Astrocyte (in vitro differentiated cells and primary cell): ENCODE data around the gene NUP153. TPM values are rescaled to one million over a fixed set of nuclear protein-coding genes. Genes with fewer than 3 reads are reported as not detected.
"Not testable (repeated sequence)": the region's sequence is repeated elsewhere in the genome, so short reads cannot be mapped to it uniquely, and the experiment has no call there.

ENCODE experiments used
- DNase-seq: peaks from one replicate; pipeline ENCODE4 v3.0.0-alpha.2; 2010; ENCODE audit warnings: low read depth
- FAIRE-seq: peaks from 2 replicates; lab custom pipeline; 2011; peaks lifted over from hg19 to GRCh38; lab: Jason Lieb, UNC
- H2AFZ ChIP-seq: 2 replicates; pipeline ENCODE4 v1.6.0; 2012; ENCODE audit warnings: low read depth, low read length, inconsistent platforms
- H3K27ac ChIP-seq: 2 replicates; pipeline ENCODE4 v1.5.1; 2011; ENCODE audit warnings: low read depth, low read length, inconsistent platforms
- H3K27me3 ChIP-seq: 2 replicates; pipeline ENCODE4 v1.6.0; 2011; ENCODE audit warnings: low read length, inconsistent platforms; ENCODE audit not compliant: insufficient read depth
- H3K36me3 ChIP-seq: 2 replicates; pipeline ENCODE4 v1.5.1; 2011; ENCODE audit warnings: low read length, inconsistent platforms; ENCODE audit not compliant: insufficient read depth
- H3K4me1 ChIP-seq: 2 replicates; pipeline ENCODE4 v1.5.1; 2011; ENCODE audit warnings: low read length, inconsistent platforms; ENCODE audit not compliant: insufficient read depth
- H3K4me2 ChIP-seq: 2 replicates; pipeline ENCODE4 v1.6.0; 2012; ENCODE audit warnings: low read length, inconsistent platforms
- H3K4me3 ChIP-seq: 2 replicates; pipeline ENCODE4 v1.5.1; 2011; ENCODE audit warnings: low read depth, mild to moderate bottlenecking, low read length, inconsistent platforms; ENCODE audit not compliant: insufficient read depth
- H3K79me2 ChIP-seq: 2 replicates; pipeline ENCODE4 v1.6.0; 2012; ENCODE audit warnings: mild to moderate bottlenecking, low read length, inconsistent platforms; ENCODE audit not compliant: insufficient read depth
- H3K9ac ChIP-seq: 2 replicates; pipeline ENCODE4 v1.6.0; 2012; ENCODE audit warnings: mild to moderate bottlenecking, low read length, inconsistent platforms
- H3K9me3 ChIP-seq: 2 replicates; pipeline ENCODE4 v1.5.1; 2012; ENCODE audit warnings: low read depth, mild to moderate bottlenecking, low read length, inconsistent platforms; ENCODE audit not compliant: insufficient read depth
- H4K20me1 ChIP-seq: 2 replicates; pipeline ENCODE4 v1.6.0; 2012; ENCODE audit warnings: low read length, inconsistent platforms; ENCODE audit not compliant: insufficient read depth
- H3K27ac Mint-ChIP-seq: one replicate; pipeline ENCODE4 v1.8.0; 2021; ENCODE audit warnings: mild to moderate bottlenecking, mixed read lengths; ENCODE audit not compliant: unreplicated experiment
- H3K27me3 Mint-ChIP-seq: one replicate; pipeline ENCODE4 v1.8.0; 2021; ENCODE audit warnings: low read depth, mixed read lengths; ENCODE audit not compliant: unreplicated experiment
- H3K36me3 Mint-ChIP-seq: one replicate; pipeline ENCODE4 v1.8.0; 2021; ENCODE audit warnings: low read depth, mixed read lengths; ENCODE audit not compliant: unreplicated experiment
- H3K4me1 Mint-ChIP-seq: one replicate; pipeline ENCODE4 v1.8.0; 2021; ENCODE audit warnings: low read depth, mixed read lengths; ENCODE audit not compliant: unreplicated experiment
- H3K4me3 Mint-ChIP-seq: one replicate; pipeline ENCODE4 v1.8.0; 2021; ENCODE audit warnings: mild to moderate bottlenecking, moderate library complexity, mixed read lengths; ENCODE audit not compliant: unreplicated experiment
- H3K9me3 Mint-ChIP-seq: one replicate; pipeline ENCODE4 v1.8.0; 2021; ENCODE audit warnings: mild to moderate bottlenecking, mixed read lengths; ENCODE audit not compliant: unreplicated experiment
- EZH2 ChIP-seq: IDR thresholded peaks from 2 replicates; pipeline ENCODE4 v1.6.1; 2012; ENCODE audit warnings: mild to moderate bottlenecking, low read length, inconsistent platforms; ENCODE audit not compliant: insufficient read depth
- total RNA-seq: library from RNA; stranded (reverse); gene quantifications from 2 replicates; pipeline ENCODE4 v1.2.1, GENCODE V29; 2021
- TF ChIP-seq, protein P1 (sequence below): IDR thresholded peaks from 2 replicates; pipeline ENCODE4 v1.5.1; 2011; ENCODE audit warnings: low read depth, mild to moderate bottlenecking, inconsistent platforms, low read length, moderate library complexity; ENCODE audit not compliant: insufficient read depth

Gene NUP153
- total RNA-seq, 1 donor from 2014 or later: 51.6 TPM

GRCh38 chr6:17591287-17591686 is 115.4 kb downstream of the NUP153 start:
- Mint-ChIP-seq H3K27me3 (no peaks in the 10 kb centered on the region), H3K36me3 (no peaks in the 10 kb centered on the region), H3K4me1 (peaks cover 11% of the 10 kb centered on the region), H3K27ac (no peak overlapping the region), H3K4me3 (no peak overlapping the region), H3K9me3 (no peaks in the 10 kb centered on the region)
- Histone ChIP-seq H3K27ac (no peak overlapping the region), H3K4me3 (no peak overlapping the region), H2AFZ (no peak overlapping the region), H3K36me3 (no peaks in the 10 kb centered on the region), H3K4me2 (no peak overlapping the region), H3K27me3 (no peaks in the 10 kb centered on the region), H3K4me1 (peaks cover 12% of the 10 kb centered on the region), H4K20me1 (no peaks in the 10 kb centered on the region), H3K9me3 (no peaks in the 10 kb centered on the region), H3K79me2 (no peaks in the 10 kb centered on the region), H3K9ac (no peak overlapping the region)
- FAIRE-seq: no peak
- TF ChIP-seq, protein P1, sequence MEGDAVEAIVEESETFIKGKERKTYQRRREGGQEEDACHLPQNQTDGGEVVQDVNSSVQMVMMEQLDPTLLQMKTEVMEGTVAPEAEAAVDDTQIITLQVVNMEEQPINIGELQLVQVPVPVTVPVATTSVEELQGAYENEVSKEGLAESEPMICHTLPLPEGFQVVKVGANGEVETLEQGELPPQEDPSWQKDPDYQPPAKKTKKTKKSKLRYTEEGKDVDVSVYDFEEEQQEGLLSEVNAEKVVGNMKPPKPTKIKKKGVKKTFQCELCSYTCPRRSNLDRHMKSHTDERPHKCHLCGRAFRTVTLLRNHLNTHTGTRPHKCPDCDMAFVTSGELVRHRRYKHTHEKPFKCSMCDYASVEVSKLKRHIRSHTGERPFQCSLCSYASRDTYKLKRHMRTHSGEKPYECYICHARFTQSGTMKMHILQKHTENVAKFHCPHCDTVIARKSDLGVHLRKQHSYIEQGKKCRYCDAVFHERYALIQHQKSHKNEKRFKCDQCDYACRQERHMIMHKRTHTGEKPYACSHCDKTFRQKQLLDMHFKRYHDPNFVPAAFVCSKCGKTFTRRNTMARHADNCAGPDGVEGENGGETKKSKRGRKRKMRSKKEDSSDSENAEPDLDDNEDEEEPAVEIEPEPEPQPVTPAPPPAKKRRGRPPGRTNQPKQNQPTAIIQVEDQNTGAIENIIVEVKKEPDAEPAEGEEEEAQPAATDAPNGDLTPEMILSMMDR: no peak
- TF ChIP-seq EZH2: no peak
- DNase-seq: no peak

DNA sequence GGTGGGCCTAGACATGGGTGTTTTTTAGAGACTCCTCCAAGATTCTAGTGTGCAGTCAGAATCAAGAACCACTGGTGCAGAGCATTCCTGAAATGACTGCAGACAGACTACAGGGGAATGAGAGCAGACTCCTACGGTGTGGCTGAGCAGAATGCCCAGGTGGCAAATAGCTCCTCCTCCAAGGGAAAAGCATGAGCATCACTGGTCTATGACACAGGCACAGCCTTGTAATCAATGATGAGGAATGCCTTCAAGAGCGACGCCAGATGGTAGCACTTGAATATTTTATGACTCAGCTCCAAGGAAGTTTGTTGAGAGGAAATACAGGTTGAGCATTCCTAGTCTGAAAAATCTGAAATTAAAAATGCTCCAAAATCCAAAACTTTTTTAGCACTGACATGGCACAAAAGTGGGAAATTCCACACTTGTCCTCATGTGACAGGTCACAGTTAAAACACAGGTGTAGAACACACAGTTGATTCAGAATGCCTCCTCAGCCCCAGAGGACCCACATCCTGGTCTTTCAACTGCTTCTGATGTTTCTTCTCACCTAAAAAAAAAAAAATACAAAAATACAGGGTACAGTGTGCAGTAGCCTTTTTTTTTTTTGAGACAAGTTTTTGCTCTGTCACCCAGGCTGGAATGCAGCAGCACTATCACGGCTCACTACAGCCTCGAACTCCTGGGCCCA is 117.2 kb downstream of the NUP153 start:
- Mint-ChIP-seq H3K27me3 (no peaks in the 10 kb centered on the region), H3K36me3 (no peaks in the 10 kb centered on the region), H3K4me1 (peaks cover 11% of the 10 kb centered on the region), H3K4me3 (no peak overlapping the region), H3K27ac (peak overlapping the region; percentile 80), H3K9me3 (no peaks in the 10 kb centered on the region)
- no peak overlapping the region for H2AFZ ChIP-seq
- no peaks in the 10 kb centered on the region for H3K9me3 ChIP-seq
- peak overlapping the region; percentile 60 for H3K27ac ChIP-seq
- no peak overlapping the region for H3K4me3 ChIP-seq
- H3K9ac ChIP-seq: peak overlapping the region; percentile 36
- DNase-seq (peak; percentile 96), FAIRE-seq (peak; percentile 62)
- no peaks in the 10 kb centered on the region for H3K36me3 ChIP-seq
- H4K20me1 ChIP-seq: no peaks in the 10 kb centered on the region
- H3K79me2 ChIP-seq: no peaks in the 10 kb centered on the region
- peak overlapping the region; percentile 55 for H3K4me2 ChIP-seq
- H3K27me3 ChIP-seq: no peaks in the 10 kb centered on the region
- no peak for TF ChIP-seq EZH2
- TF ChIP-seq, protein P1: no peak
- peaks cover 12% of the 10 kb centered on the region for H3K4me1 ChIP-seq

GRCh38 chr6:17588011-17588410 is 118.7 kb downstream of the NUP153 start:
- no peaks in the 10 kb centered on the region for H3K79me2 ChIP-seq
- Mint-ChIP-seq H3K27ac (no peak overlapping the region), H3K9me3 (no peaks in the 10 kb centered on the region), H3K27me3 (no peaks in the 10 kb centered on the region), H3K36me3 (no peaks in the 10 kb centered on the region), H3K4me1 (peaks cover 20% of the 10 kb centered on the region), H3K4me3 (no peak overlapping the region)
- no peak overlapping the region for H2AFZ ChIP-seq
- TF ChIP-seq EZH2: no peak
- TF ChIP-seq, protein P1: no peak
- FAIRE-seq: no peak
- no peaks in the 10 kb centered on the region for H3K9me3 ChIP-seq
- H3K9ac ChIP-seq: no peak overlapping the region
- H3K27ac ChIP-seq: no peak overlapping the region
- H3K27me3 ChIP-seq: no peaks in the 10 kb centered on the region
- H3K4me1 ChIP-seq: peaks cover 12% of the 10 kb centered on the region
- H4K20me1 ChIP-seq: no peaks in the 10 kb centered on the region
- H3K4me2 ChIP-seq: no peak overlapping the region
- no peak overlapping the region for H3K4me3 ChIP-seq
- no peaks in the 10 kb centered on the region for H3K36me3 ChIP-seq
- no peak for DNase-seq

DNA sequence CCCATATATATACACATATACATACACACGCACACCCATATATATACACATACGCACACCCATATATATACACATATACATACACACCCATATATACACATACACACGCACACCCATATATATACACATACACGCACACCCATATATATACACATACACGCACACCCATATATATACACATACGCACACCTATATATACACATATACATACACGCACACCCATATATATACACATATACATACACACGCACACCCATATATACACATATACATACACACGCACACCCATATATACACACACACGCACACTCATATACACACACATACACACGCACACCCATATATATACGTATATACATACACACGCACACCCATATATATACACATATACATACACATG is 120.1 kb downstream of the NUP153 start:
- H3K79me2 ChIP-seq, H3K36me3 ChIP-seq, H3K27ac ChIP-seq, DNase-seq, H3K27me3 ChIP-seq, H4K20me1 ChIP-seq, H3K9ac ChIP-seq, H3K4me2 ChIP-seq, H3K36me3 Mint-ChIP-seq, H3K4me3 ChIP-seq, H3K9me3 Mint-ChIP-seq, H3K27ac Mint-ChIP-seq, H2AFZ ChIP-seq, H3K4me3 Mint-ChIP-seq, FAIRE-seq, H3K9me3 ChIP-seq, H3K27me3 Mint-ChIP-seq: not testable (repeated sequence)
- H3K4me1 Mint-ChIP-seq: peaks cover 20% of the 10 kb centered on the region
- peaks cover 12% of the 10 kb centered on the region for H3K4me1 ChIP-seq
